ENCODE measurements around the gene UGDH.
A peak's percentile ranks its signal among the peaks of the same experiment; 100 is the strongest.
"Not testable (repeated sequence)": the region's sequence is repeated elsewhere in the genome, so short reads cannot be mapped to it uniquely, and the experiment has no call there.

The UGDH gene

DNA sequence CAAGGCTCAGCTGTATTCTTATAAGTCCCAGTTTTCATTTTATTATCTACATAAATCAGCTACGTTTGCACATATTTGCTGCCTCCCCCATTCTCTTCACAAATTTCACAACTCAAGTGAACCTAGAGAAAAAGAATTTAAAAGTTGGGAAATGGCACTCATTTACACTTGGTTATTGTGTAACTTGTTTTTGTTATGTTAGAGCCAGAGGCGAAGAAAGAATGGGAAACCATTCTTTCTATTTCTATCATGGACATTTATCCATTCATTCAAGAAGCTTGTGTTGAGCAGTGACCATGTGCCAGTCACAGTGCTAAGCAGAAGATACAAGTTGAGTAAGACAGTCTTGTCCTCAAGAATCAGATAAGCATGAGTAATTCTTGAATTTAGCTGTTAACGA, 54.8 kb downstream of the UGDH start:
- no peaks in the 10 kb centered on the region for H3K27me3 ChIP-seq (ENCODE audit: control insufficient read depth, insufficient read depth, low read length, poor library complexity, severe bottlenecking)
- WGBS, 2 experiments = 89 to 100% methylated on average over 2 to 3 of the region's 3 CpGs

GRCh38 chr4:39470402-39470801, 56.8 kb downstream of the UGDH start:
- Histone ChIP-seq H3K9me3 (ENCODE audit: control insufficient read depth, low read length) (no peaks in the 10 kb centered on the region), H3K27ac (ENCODE audit: insufficient read depth, low read depth, low read length, poor library complexity, severe bottlenecking) (no peak overlapping the region), H3K4me3 (ENCODE audit: insufficient read depth, low read depth, low read length) (no peak overlapping the region), H3K27me3 (ENCODE audit: control insufficient read depth, insufficient read depth, low read length, poor library complexity, severe bottlenecking) (no peaks in the 10 kb centered on the region), H3K36me3 (ENCODE audit: control insufficient read depth, insufficient read depth, low read length) (no peaks in the 10 kb centered on the region), H3K4me1 (ENCODE audit: control insufficient read depth, insufficient read depth, low read length) (no peaks in the 10 kb centered on the region)
- 95 to 100% methylated on average over 1 of the region's 1 CpG for WGBS, 2 experiments

More for the DNA sequence above, 54.8 kb downstream of the UGDH start:
- Histone ChIP-seq H3K4me1 (ENCODE audit: control insufficient read depth, insufficient read depth, low read length) (no peaks in the 10 kb centered on the region), H3K27ac (ENCODE audit: insufficient read depth, low read depth, low read length, poor library complexity, severe bottlenecking) (no peak overlapping the region), H3K36me3 (ENCODE audit: control insufficient read depth, insufficient read depth, low read length) (no peaks in the 10 kb centered on the region), H3K9me3 (ENCODE audit: control insufficient read depth, low read length) (no peaks in the 10 kb centered on the region), H3K4me3 (ENCODE audit: insufficient read depth, low read depth, low read length) (no peak overlapping the region)

DNA sequence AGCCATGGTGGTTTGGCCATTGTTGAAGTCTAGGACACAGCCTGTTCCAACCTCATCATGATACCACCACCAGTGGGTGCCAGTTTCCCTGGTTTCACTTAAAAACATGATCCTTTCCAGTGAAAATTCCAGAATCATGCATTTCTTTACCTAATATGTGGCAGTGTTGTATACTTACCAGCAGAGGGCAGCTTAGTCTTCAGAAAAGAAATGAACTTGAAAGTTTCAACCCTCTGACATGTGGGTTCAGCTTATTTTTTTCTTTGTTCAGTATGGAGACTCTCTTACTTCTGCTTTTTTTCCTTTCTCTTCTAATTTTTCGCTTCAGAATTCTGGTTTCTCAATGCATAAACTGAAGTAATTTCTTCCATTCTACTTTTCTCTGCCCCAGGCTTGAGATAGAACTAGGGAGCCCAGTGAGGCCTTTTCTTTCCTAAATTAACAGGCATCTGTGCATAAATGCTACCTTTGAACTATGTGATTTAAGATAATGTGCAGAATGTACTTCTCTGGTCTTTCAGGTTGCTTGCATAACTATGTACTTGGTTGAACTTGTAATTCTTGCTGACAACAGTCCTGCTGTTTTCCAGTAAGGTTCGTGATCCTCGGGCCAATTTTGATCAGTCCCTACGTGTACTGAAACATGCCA, 57.7 kb downstream of the UGDH start:
- 78 to 79% methylated on average over 4 of the region's 4 CpGs for WGBS, 2 experiments
- H3K4me3 ChIP-seq (ENCODE audit: insufficient read depth, low read depth, low read length) = no peak overlapping the region
- H3K27ac ChIP-seq (ENCODE audit: insufficient read depth, low read depth, low read length, poor library complexity, severe bottlenecking) = no peak overlapping the region
- H3K9me3 ChIP-seq (ENCODE audit: control insufficient read depth, low read length) = no peaks in the 10 kb centered on the region
- no peaks in the 10 kb centered on the region for H3K36me3 ChIP-seq (ENCODE audit: control insufficient read depth, insufficient read depth, low read length)
- no peaks in the 10 kb centered on the region for H3K27me3 ChIP-seq (ENCODE audit: control insufficient read depth, insufficient read depth, low read length, poor library complexity, severe bottlenecking)
- no peaks in the 10 kb centered on the region for H3K4me1 ChIP-seq (ENCODE audit: control insufficient read depth, insufficient read depth, low read length)

GRCh38 chr4:39467464-39467863, 59.8 kb downstream of the UGDH start:
- H3K9me3 ChIP-seq (ENCODE audit: control insufficient read depth, low read length) = no peaks in the 10 kb centered on the region
- no peak overlapping the region for H3K4me3 ChIP-seq (ENCODE audit: insufficient read depth, low read depth, low read length)
- no peaks in the 10 kb centered on the region for H3K4me1 ChIP-seq (ENCODE audit: control insufficient read depth, insufficient read depth, low read length)
- H3K27ac ChIP-seq (ENCODE audit: insufficient read depth, low read depth, low read length, poor library complexity, severe bottlenecking) = no peak overlapping the region
- no peaks in the 10 kb centered on the region for H3K27me3 ChIP-seq (ENCODE audit: control insufficient read depth, insufficient read depth, low read length, poor library complexity, severe bottlenecking)
- H3K36me3 ChIP-seq (ENCODE audit: control insufficient read depth, insufficient read depth, low read length) = peaks cover 12% of the 10 kb centered on the region
- 94 to 97% methylated on average over 4 of the region's 4 CpGs for WGBS, 2 experiments

GRCh38 chr4:39466747-39467146, 60.5 kb downstream of the UGDH start:
- Histone ChIP-seq H3K36me3 (ENCODE audit: control insufficient read depth, insufficient read depth, low read length) (peaks cover 12% of the 10 kb centered on the region), H3K27ac (ENCODE audit: insufficient read depth, low read depth, low read length, poor library complexity, severe bottlenecking) (no peak overlapping the region)
- WGBS, 2 experiments = 94 to 100% methylated on average over 2 to 4 of the region's 4 CpGs

GRCh38 chr4:39464886-39465501, 62.2 kb downstream of the UGDH start:
- H3K4me1 ChIP-seq (ENCODE audit: control insufficient read depth, insufficient read depth, low read length) = no peaks in the 10 kb centered on the region
- WGBS, 2 experiments = 92 to 93% methylated on average over 2 of the region's 2 CpGs
- peaks cover 12% of the 10 kb centered on the region for H3K36me3 ChIP-seq (ENCODE audit: control insufficient read depth, insufficient read depth, low read length)
- H3K27ac ChIP-seq (ENCODE audit: insufficient read depth, low read depth, low read length, poor library complexity, severe bottlenecking) = no peak overlapping the region
- H3K4me3 ChIP-seq (ENCODE audit: insufficient read depth, low read depth, low read length) = no peak overlapping the region
- no peaks in the 10 kb centered on the region for H3K27me3 ChIP-seq (ENCODE audit: control insufficient read depth, insufficient read depth, low read length, poor library complexity, severe bottlenecking)
- no peaks in the 10 kb centered on the region for H3K9me3 ChIP-seq (ENCODE audit: control insufficient read depth, low read length)

More at GRCh38 chr4:39466747-39467146, 60.5 kb downstream of the UGDH start:
- Histone ChIP-seq H3K9me3 (ENCODE audit: control insufficient read depth, low read length) (no peaks in the 10 kb centered on the region), H3K4me3 (ENCODE audit: insufficient read depth, low read depth, low read length) (no peak overlapping the region), H3K4me1 (ENCODE audit: control insufficient read depth, insufficient read depth, low read length) (no peaks in the 10 kb centered on the region), H3K27me3 (ENCODE audit: control insufficient read depth, insufficient read depth, low read length, poor library complexity, severe bottlenecking) (no peaks in the 10 kb centered on the region)

DNA sequence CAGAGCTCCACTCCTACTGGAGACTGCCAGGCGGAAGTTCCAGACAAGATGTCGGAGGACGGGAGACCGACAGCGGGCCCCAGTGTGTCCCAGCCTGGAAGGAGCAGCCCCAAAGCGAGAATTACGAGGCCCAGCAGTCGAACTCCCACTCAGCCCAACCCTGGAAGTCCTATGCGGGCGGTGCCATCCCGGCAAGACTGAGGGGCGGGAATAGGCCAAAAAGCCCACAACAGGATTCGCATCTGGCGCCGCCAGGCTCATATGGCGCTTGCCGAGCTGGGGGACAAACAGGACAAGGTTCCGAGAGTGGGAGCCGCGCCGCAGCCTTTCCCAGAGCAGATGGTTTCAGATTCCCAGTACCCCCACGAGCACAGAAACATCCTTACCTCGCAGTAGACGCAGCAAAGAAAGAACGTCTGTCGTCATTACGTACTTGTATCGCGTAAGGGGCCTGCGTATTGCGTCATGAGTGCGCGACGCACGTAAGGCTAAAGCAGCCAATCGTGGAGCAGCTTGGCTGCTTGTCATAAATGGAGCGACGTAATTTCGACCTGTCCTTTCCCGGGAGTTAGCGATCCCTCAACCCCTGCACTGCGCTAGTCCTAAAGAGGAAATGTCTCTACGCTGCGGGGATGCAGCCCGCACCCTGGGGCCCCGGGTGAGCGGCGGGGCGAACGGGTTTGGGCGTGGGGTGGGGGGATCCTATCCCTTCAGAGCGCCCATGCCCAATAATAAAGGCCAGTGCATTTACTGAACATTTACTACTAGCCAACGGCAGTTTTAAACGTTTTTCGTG, 68.5 kb downstream of the UGDH start, which contains the start of the genes LIAS and RPL9:
LIAS (plus strand) TSS at position 552 of the 796 bp plus-strand sequence; CDS start at position 614, 62 bp downstream.
RPL9 (minus strand) TSS at position 418 of the 796 bp plus-strand sequence. CDS start 483 bp downstream, outside the sequence.
- Histone ChIP-seq H3K27ac (ENCODE audit: insufficient read depth, low read depth, low read length, poor library complexity, severe bottlenecking) (peak within 1 kb of the TSS; percentile 93), H3K4me1 (ENCODE audit: control insufficient read depth, insufficient read depth, low read length) (peaks cover 7% of the 10 kb centered on the region), H3K9me3 (ENCODE audit: control insufficient read depth, low read length) (no peaks in the 10 kb centered on the region), H3K27me3 (ENCODE audit: control insufficient read depth, insufficient read depth, low read length, poor library complexity, severe bottlenecking) (no peaks in the 10 kb centered on the region), H3K36me3 (ENCODE audit: control insufficient read depth, insufficient read depth, low read length) (peaks cover 37% of the 10 kb centered on the region), H3K4me3 (ENCODE audit: insufficient read depth, low read depth, low read length) (peak within 1 kb of the TSS; percentile 89)
- 0 to 1% methylated on average over 55 of the region's 55 CpGs for WGBS, 2 experiments

GRCh38 chr4:39458161-39458504, 69.1 kb downstream of the UGDH start:
- peaks cover 37% of the 10 kb centered on the region for H3K36me3 ChIP-seq (ENCODE audit: control insufficient read depth, insufficient read depth, low read length)
- not testable (repeated sequence) for H3K4me1 ChIP-seq (ENCODE audit: control insufficient read depth, insufficient read depth, low read length); H3K27me3 ChIP-seq (ENCODE audit: control insufficient read depth, insufficient read depth, low read length, poor library complexity, severe bottlenecking); H3K9me3 ChIP-seq (ENCODE audit: control insufficient read depth, low read length)
- 0% methylated on average over 13 of the region's 13 CpGs for WGBS, 2 experiments
- H3K27ac ChIP-seq (ENCODE audit: insufficient read depth, low read depth, low read length, poor library complexity, severe bottlenecking) = peak overlapping the region; percentile 93
- peak overlapping the region; percentile 89 for H3K4me3 ChIP-seq (ENCODE audit: insufficient read depth, low read depth, low read length)

GRCh38 chr4:39456946-39457763, 70.1 kb downstream of the UGDH start:
- peaks cover 7% of the 10 kb centered on the region for H3K4me1 ChIP-seq (ENCODE audit: control insufficient read depth, insufficient read depth, low read length)
- H3K27ac ChIP-seq (ENCODE audit: insufficient read depth, low read depth, low read length, poor library complexity, severe bottlenecking) = no peak overlapping the region
- peaks cover 44% of the 10 kb centered on the region for H3K36me3 ChIP-seq (ENCODE audit: control insufficient read depth, insufficient read depth, low read length)
- WGBS, 2 experiments = 87 to 91% methylated on average over 9 to 10 of the region's 10 CpGs
- H3K4me3 ChIP-seq (ENCODE audit: insufficient read depth, low read depth, low read length) = peak overlapping the region; percentile 89
- no peaks in the 10 kb centered on the region for H3K27me3 ChIP-seq (ENCODE audit: control insufficient read depth, insufficient read depth, low read length, poor library complexity, severe bottlenecking)
- H3K9me3 ChIP-seq (ENCODE audit: control insufficient read depth, low read length) = no peaks in the 10 kb centered on the region

Data from ectodermal cell (in vitro differentiated cells).